IMR-90 (cell line): ENCODE measurements around the gene POFUT2. TPM values are rescaled to one million over a fixed set of nuclear protein-coding genes. Genes with fewer than 3 reads are reported as not detected.
A peak's percentile ranks its signal among the peaks of the same experiment; 100 is the strongest.

Source experiments
- ATAC-seq: fragments of 200-7000 bp; cut with Tn5 transposase; 2 replicates; pipeline ENCODE4 v1.9.1; 2020; ENCODE audit warnings: low read depth, mild to moderate bottlenecking, moderate library complexity
- BruUV-seq: library from RNA; stranded (reverse); fragments of 400-500 nt; replicated peaks from 2 replicates; lab custom pipeline; 2021; lab: Mats Ljungman, UMichigan
- CTCF ChIA-PET: fragments of 300-600 bp; formaldehyde crosslinking; extraction: SDS; loops from one replicate; lab custom pipeline; 2021; ENCODE audit warnings: antibody characterized with exemption; lab: Yijun Ruan, JAX
- POLR2A ChIA-PET: fragments of 300-600 bp; sonication (Branson Sonifier 250); formaldehyde crosslinking; loops from one replicate; lab custom pipeline; 2022; ENCODE audit warnings: antibody characterized with exemption; ENCODE audit not compliant: unreplicated experiment; lab: Charles Lee
- DNase-seq: peaks from one replicate; pipeline ENCODE4 v3.0.0; 2013
- H2AFZ ChIP-seq: replicated peaks from 2 replicates; pipeline ENCODE3; 2013; ENCODE audit warnings: low read length, mild to moderate bottlenecking; ENCODE audit not compliant: poor library complexity
- H2AK5ac ChIP-seq: 2 replicates; pipeline ENCODE4 v1.6.1; 2013; ENCODE audit warnings: low read depth, low read length, inconsistent platforms
- H2AK9ac ChIP-seq: replicated peaks from 2 replicates; pipeline ENCODE3; 2013; ENCODE audit warnings: mild to moderate bottlenecking, low read depth, low read length, moderate library complexity; ENCODE audit not compliant: poor library complexity
- H2BK120ac ChIP-seq: 2 replicates; pipeline ENCODE4 v1.6.1; 2013; ENCODE audit warnings: low read depth, low read length, inconsistent platforms
- H2BK15ac ChIP-seq: 3 replicates; pipeline ENCODE4 v1.6.1; 2013; ENCODE audit warnings: low read depth, low read length, inconsistent platforms
- H2BK20ac ChIP-seq: 2 replicates; pipeline ENCODE4 v1.6.1; 2013; ENCODE audit warnings: low read depth, mild to moderate bottlenecking, inconsistent platforms, low read length, moderate library complexity
- H2BK5ac ChIP-seq: 2 replicates; pipeline ENCODE4 v1.6.1; 2013; ENCODE audit warnings: mild to moderate bottlenecking, low read depth, low read length, inconsistent platforms; ENCODE audit not compliant: poor library complexity, severe bottlenecking
- H3K14ac ChIP-seq: replicated peaks from 2 replicates; pipeline ENCODE4 v1.6.1; 2013; ENCODE audit warnings: low read depth, low read length, inconsistent platforms
- H3K18ac ChIP-seq: 2 replicates; pipeline ENCODE4 v1.6.1; 2013; ENCODE audit warnings: low read depth, low read length, control low read depth
- H3K23ac ChIP-seq: 2 replicates; pipeline ENCODE4 v1.6.1; 2013; ENCODE audit warnings: low read depth, low read length, inconsistent platforms
- H3K27ac ChIP-seq: 2 replicates; pipeline ENCODE4 v1.5.1; 2013; ENCODE audit warnings: mild to moderate bottlenecking, control low read depth, low read length; ENCODE audit not compliant: insufficient read depth
- H3K27me3 ChIP-seq: 2 replicates; pipeline ENCODE4 v1.6.1; 2013; ENCODE audit warnings: low read length; ENCODE audit not compliant: control insufficient read depth, insufficient read depth
- H3K36me3 ChIP-seq: 2 replicates; pipeline ENCODE4 v1.6.1; 2013; ENCODE audit warnings: low read length, mixed read lengths; ENCODE audit not compliant: control insufficient read depth, insufficient read depth
- H3K4ac ChIP-seq: 2 replicates; pipeline ENCODE4 v1.6.1; 2013; ENCODE audit warnings: low read depth, low read length, inconsistent platforms
- H3K4me1 ChIP-seq: 2 replicates; pipeline ENCODE4 v1.6.1; 2013; ENCODE audit warnings: low read length, mixed read lengths; ENCODE audit not compliant: control insufficient read depth, insufficient read depth
- H3K4me2 ChIP-seq: 2 replicates; pipeline ENCODE4 v1.6.1; 2013; ENCODE audit warnings: low read depth, mild to moderate bottlenecking, control low read depth, low read length, moderate library complexity
- H3K4me3 ChIP-seq: 2 replicates; pipeline ENCODE4 v1.5.1; 2013; ENCODE audit warnings: low read depth, mild to moderate bottlenecking, control low read depth, low read length, moderate library complexity; ENCODE audit not compliant: insufficient read depth
- H3K56ac ChIP-seq: 2 replicates; pipeline ENCODE4 v1.6.1; 2013; ENCODE audit warnings: low read length, inconsistent platforms; ENCODE audit not compliant: insufficient read depth; ENCODE audit errors: extremely low read depth
- H3K79me1 ChIP-seq, 2 experiments: 2 replicates each; pipeline ENCODE4 v1.6.1; 2013; ENCODE audit warnings: low read length in 2 of 2, inconsistent platforms in 1 of 2, low read depth in 1 of 2
- H3K9ac ChIP-seq: 2 replicates; pipeline ENCODE4 v1.6.1; 2013; ENCODE audit warnings: low read depth, low read length, control low read depth
- H3K9me1 ChIP-seq: 2 replicates; pipeline ENCODE4 v1.6.1; 2013; ENCODE audit warnings: low read length, inconsistent platforms; ENCODE audit not compliant: insufficient read depth
- H3K9me3 ChIP-seq: 2 replicates; pipeline ENCODE4 v1.6.1; 2013; ENCODE audit warnings: low read length; ENCODE audit not compliant: control insufficient read depth, insufficient read depth
- H4K20me1 ChIP-seq: 2 replicates; pipeline ENCODE4 v1.6.1; 2013; ENCODE audit warnings: low read length, inconsistent platforms; ENCODE audit not compliant: insufficient read depth
- H4K5ac ChIP-seq: 2 replicates; pipeline ENCODE4 v1.6.1; 2013; ENCODE audit warnings: mild to moderate bottlenecking, low read depth, low read length, control low read depth
- H4K8ac ChIP-seq, 2 experiments: 2 replicates each; pipeline ENCODE4 v1.6.1; 2013; ENCODE audit warnings: low read depth in 2 of 2, low read length in 2 of 2, control low read depth in 1 of 2, inconsistent platforms in 1 of 2
- H4K91ac ChIP-seq: 2 replicates; pipeline ENCODE4 v1.6.1; 2013; ENCODE audit warnings: low read depth, low read length, inconsistent platforms; ENCODE audit not compliant: insufficient read depth
- BHLHE40 ChIP-seq: fragments of 150-350 bp; IDR thresholded peaks from 2 replicates; pipeline ENCODE4 v1.6.1; 2016; ENCODE audit warnings: mild to moderate bottlenecking, low read depth, low read length
- CEBPB ChIP-seq: IDR thresholded peaks from 2 replicates; pipeline ENCODE4 v1.6.1; 2012; ENCODE audit warnings: low read depth, low read length, improper control_type of control experiment
- FOS ChIP-seq: fragments of 150-350 bp; IDR thresholded peaks from 2 replicates; pipeline ENCODE4 v1.6.1; 2016; ENCODE audit warnings: low read depth, low read length
- MAFK ChIP-seq: IDR thresholded peaks from 2 replicates; pipeline ENCODE4 v1.6.1; 2012; ENCODE audit warnings: low read depth, low read length, improper control_type of control experiment
- MAZ ChIP-seq: IDR thresholded peaks from 2 replicates; pipeline ENCODE4 v1.6.1; 2012; ENCODE audit warnings: low read depth, mild to moderate bottlenecking, low read length, improper control_type of control experiment, moderate library complexity, borderline replicate concordance
- MXI1 ChIP-seq: IDR thresholded peaks from 2 replicates; pipeline ENCODE4 v1.6.1; 2012; ENCODE audit warnings: low read depth, mild to moderate bottlenecking, low read length, moderate library complexity, borderline replicate concordance
- NFE2L2 ChIP-seq: fragments of 150-350 bp; IDR thresholded peaks from 2 replicates; pipeline ENCODE4 v1.6.1; 2016; ENCODE audit warnings: low read depth, mild to moderate bottlenecking, low read length
- POLR2A ChIP-seq: IDR thresholded peaks from 2 replicates; pipeline ENCODE4 v1.6.1; 2012; ENCODE audit warnings: mild to moderate bottlenecking, low read depth, low read length
- RAD21 ChIP-seq: IDR thresholded peaks from 2 replicates; pipeline ENCODE4 v1.6.1; 2012; ENCODE audit warnings: low read length, improper control_type of control experiment
- RCOR1 ChIP-seq: IDR thresholded peaks from 2 replicates; pipeline ENCODE4 v1.6.1; 2012; ENCODE audit warnings: mild to moderate bottlenecking, low read length, improper control_type of control experiment; ENCODE audit not compliant: insufficient replicate concordance
- RFX5 ChIP-seq: IDR thresholded peaks from 2 replicates; pipeline ENCODE4 v1.8.0; 2012; ENCODE audit warnings: low read depth, mild to moderate bottlenecking, low read length, moderate library complexity
- SMC3 ChIP-seq: fragments of 150-350 bp; IDR thresholded peaks from 2 replicates; pipeline ENCODE4 v1.6.1; 2016; ENCODE audit warnings: low read depth, mild to moderate bottlenecking, antibody characterized with exemption, low read length, moderate library complexity
- WGBS, 2 experiments: methylation state at CpG; one replicate each; pipeline versions ENCODE4 v1.1.5 to v1.1.7; 2013; ENCODE audit warnings: missing lambda C conversion rate in 2 of 2; ENCODE audit not compliant: insufficient read length in 1 of 2; ENCODE audit errors: extremely low coverage in 2 of 2; 5-methylcytosine and 5-hydroxymethylcytosine counted together
- dilution Hi-C: fragments of 300-500 bp; cut with HindIII; formaldehyde crosslinking; loops from one replicate; pipeline ENCODE4 v1.14.3; 2018; ENCODE audit warnings: low sequenced_read_pairs; ENCODE audit not compliant: unreplicated experiment
- in situ Hi-C: fragments of 300-500 bp; cut with MboI; formaldehyde crosslinking; loops from 3 replicates; pipeline ENCODE4 v1.14.3; 2019; ENCODE audit warnings: low sequenced_read_pairs, inconsistent platforms, mixed read lengths
- intact Hi-C: fragments of 100-400 bp; cut with micrococcal nuclease; formaldehyde crosslinking; loops from 2 replicates; pipeline ENCODE4 v1.10.0; 2022
- polyA plus RNA-seq, 3 experiments: library from polyadenylated mRNA; depleted of rRNA; stranded (reverse); fragments of >200 nt; gene quantifications; 2 replicates each; pipeline ENCODE4 v1.2.3, GENCODE V29; 2012; ENCODE audit warnings: low replicate concordance in 1 of 3
- total RNA-seq: library from RNA; depleted of rRNA; stranded (reverse); fragments of >200 nt; gene quantifications from 2 replicates; pipeline ENCODE4 v1.2.3, GENCODE V29; 2012
- TF ChIP-seq, protein P1 (sequence below): fragments of 150-350 bp; IDR thresholded peaks from 2 replicates; pipeline ENCODE4 v1.6.1; 2017; ENCODE audit warnings: mild to moderate bottlenecking, antibody characterized with exemption, low read length, low read depth
- TF ChIP-seq, protein P2 (sequence below): fragments of 150-350 bp; IDR thresholded peaks from 2 replicates; pipeline ENCODE4 v1.6.1; 2016; ENCODE audit warnings: low read depth, mild to moderate bottlenecking, low read length, moderate library complexity, borderline replicate concordance
- TF ChIP-seq, protein P3 (sequence below): conservative IDR thresholded peaks from 2 replicates; pipeline ENCODE4 v1.5.1; 2012; ENCODE audit warnings: mild to moderate bottlenecking, low read depth, low read length, improper control_type of control experiment

The POFUT2 gene
- total and polyA plus RNA-seq, 2 of the 4 experiments (the other 2 are of a cell fraction) = 18.8 to 59.3 TPM

DNA sequence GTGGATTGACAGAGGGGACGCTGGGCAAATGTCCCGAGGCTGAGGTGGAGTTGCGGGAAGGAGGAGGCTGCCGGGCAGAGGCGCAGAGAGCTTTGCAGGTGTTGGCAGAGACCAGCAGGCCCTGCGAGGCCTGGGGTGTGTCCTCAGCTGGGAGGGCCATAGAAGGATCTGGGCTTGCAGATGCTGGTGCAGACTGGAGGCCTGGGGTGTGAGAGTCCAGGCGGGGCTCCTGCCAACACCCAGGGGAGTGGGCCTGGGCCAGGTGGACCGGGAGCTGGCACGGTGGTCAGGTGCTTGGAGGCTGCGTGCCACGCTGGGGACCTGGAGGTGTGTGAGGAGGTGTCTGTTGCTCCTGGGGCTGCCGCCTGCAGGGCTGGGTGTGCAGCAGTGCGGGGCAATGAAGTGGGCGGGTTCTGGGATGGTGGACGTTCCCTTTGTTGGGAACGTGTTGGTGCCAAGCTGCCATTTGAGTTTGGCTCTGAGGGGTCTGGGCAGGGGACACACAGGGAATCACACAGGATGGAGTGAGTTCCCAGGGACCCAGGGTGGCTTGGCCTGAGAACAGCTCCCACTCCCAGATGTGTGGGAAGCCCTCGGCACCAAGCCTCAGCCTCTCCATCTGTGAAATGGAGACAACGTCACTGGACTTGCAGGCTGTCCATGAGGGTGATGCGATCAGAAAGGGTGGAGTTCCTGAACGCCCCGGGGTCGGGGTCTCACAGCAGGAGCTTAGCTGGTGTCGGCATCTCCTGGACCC, 39.9 kb upstream of the POFUT2 start:
- no peak overlapping the region for H3K27ac ChIP-seq
- peaks cover 50% of the 10 kb centered on the region for H3K4me1 ChIP-seq
- dilution Hi-C loops (no loop called here), in situ Hi-C loops (loop anchor here (10.0 kb wide), 1 partner anchor 57 kb away; no protein-coding TSS in a partner anchor), intact Hi-C loops (no loop called here)
- peak overlapping the region; percentile 58 for H2AK9ac ChIP-seq
- H3K9me1 ChIP-seq = peaks cover 11% of the 10 kb centered on the region; the same call in 1 of the 2 replicates
- WGBS, 2 experiments = 97% methylated on average over 13 of the region's 23 CpGs; no CpG with 5 or more reads in 1 of the 2 experiments
- H4K5ac ChIP-seq = no peak overlapping the region
- no peak overlapping the region for H4K8ac ChIP-seq
- H2AK5ac ChIP-seq = peak overlapping the region; percentile 92
- H3K79me1 ChIP-seq = peaks cover 0 to 7% of the 10 kb centered on the region in 2 experiments; a peak in 1 of 4 replicates
- no peak overlapping the region for H2AFZ ChIP-seq
- no peaks in the 10 kb centered on the region for H3K27me3 ChIP-seq
- peak overlapping the region; percentile 42 for H3K4ac ChIP-seq
- no peaks in the 10 kb centered on the region for H3K9me3 ChIP-seq
- peak overlapping the region; percentile 85; the same call in 1 of the 3 replicates for H2BK15ac ChIP-seq
- no peak for DNase-seq
- H3K14ac ChIP-seq = no peak overlapping the region
- no peak overlapping the region for H3K56ac ChIP-seq
- CTCF ChIA-PET = no interaction called here
- H3K9ac ChIP-seq = no peak overlapping the region
- no peak overlapping the region for H3K4me3 ChIP-seq
- H2BK20ac ChIP-seq = peak overlapping the region; percentile 66
- no peak overlapping the region for H2BK5ac ChIP-seq
- no peak overlapping the region for H3K4me2 ChIP-seq
- POLR2A ChIA-PET = no interaction called here
- peak overlapping the region; percentile 99; the same call in 1 of the 2 replicates for H4K91ac ChIP-seq
- no peaks in the 10 kb centered on the region for H3K36me3 ChIP-seq
- BruUV-seq = no TSS peak
- no peaks in the 10 kb centered on the region for H4K20me1 ChIP-seq
- H2BK120ac ChIP-seq = peak overlapping the region; percentile 52
- no peak for ATAC-seq
- H3K18ac ChIP-seq = no peak overlapping the region
- no peak overlapping the region for H3K23ac ChIP-seq
- no peak for TF ChIP-seq CEBPB
- TF ChIP-seq, protein P1, sequence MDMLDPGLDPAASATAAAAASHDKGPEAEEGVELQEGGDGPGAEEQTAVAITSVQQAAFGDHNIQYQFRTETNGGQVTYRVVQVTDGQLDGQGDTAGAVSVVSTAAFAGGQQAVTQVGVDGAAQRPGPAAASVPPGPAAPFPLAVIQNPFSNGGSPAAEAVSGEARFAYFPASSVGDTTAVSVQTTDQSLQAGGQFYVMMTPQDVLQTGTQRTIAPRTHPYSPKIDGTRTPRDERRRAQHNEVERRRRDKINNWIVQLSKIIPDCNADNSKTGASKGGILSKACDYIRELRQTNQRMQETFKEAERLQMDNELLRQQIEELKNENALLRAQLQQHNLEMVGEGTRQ = no peak
- TF ChIP-seq SMC3 = no peak
- TF ChIP-seq NFE2L2 = no peak
- no peak for TF ChIP-seq FOS
- TF ChIP-seq BHLHE40 = no peak
- TF ChIP-seq, protein P2, sequence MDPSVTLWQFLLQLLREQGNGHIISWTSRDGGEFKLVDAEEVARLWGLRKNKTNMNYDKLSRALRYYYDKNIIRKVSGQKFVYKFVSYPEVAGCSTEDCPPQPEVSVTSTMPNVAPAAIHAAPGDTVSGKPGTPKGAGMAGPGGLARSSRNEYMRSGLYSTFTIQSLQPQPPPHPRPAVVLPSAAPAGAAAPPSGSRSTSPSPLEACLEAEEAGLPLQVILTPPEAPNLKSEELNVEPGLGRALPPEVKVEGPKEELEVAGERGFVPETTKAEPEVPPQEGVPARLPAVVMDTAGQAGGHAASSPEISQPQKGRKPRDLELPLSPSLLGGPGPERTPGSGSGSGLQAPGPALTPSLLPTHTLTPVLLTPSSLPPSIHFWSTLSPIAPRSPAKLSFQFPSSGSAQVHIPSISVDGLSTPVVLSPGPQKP = no peak
- no peak for TF ChIP-seq MXI1
- no peak for TF ChIP-seq MAFK
- TF ChIP-seq RCOR1 = no peak
- no peak for TF ChIP-seq POLR2A
- TF ChIP-seq RFX5 = no peak
- TF ChIP-seq RAD21 = no peak
- no peak for TF ChIP-seq MAZ
- TF ChIP-seq, protein P3, sequence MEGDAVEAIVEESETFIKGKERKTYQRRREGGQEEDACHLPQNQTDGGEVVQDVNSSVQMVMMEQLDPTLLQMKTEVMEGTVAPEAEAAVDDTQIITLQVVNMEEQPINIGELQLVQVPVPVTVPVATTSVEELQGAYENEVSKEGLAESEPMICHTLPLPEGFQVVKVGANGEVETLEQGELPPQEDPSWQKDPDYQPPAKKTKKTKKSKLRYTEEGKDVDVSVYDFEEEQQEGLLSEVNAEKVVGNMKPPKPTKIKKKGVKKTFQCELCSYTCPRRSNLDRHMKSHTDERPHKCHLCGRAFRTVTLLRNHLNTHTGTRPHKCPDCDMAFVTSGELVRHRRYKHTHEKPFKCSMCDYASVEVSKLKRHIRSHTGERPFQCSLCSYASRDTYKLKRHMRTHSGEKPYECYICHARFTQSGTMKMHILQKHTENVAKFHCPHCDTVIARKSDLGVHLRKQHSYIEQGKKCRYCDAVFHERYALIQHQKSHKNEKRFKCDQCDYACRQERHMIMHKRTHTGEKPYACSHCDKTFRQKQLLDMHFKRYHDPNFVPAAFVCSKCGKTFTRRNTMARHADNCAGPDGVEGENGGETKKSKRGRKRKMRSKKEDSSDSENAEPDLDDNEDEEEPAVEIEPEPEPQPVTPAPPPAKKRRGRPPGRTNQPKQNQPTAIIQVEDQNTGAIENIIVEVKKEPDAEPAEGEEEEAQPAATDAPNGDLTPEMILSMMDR = no peak
